HepG2 (cell line): ENCODE data around the gene APBB1. TPM values are rescaled to one million over a fixed set of nuclear protein-coding genes. Genes with fewer than 3 reads are reported as not detected.

ENCODE experiments used
- ATF6 ChIP-seq: sonication (generic); formaldehyde crosslinking; conservative IDR thresholded peaks from 2 replicates; pipeline ENCODE4 v1.4.0; 2020; ENCODE audit warnings: missing genetic modification reagents
- CEBPG ChIP-seq: IDR thresholded peaks from 2 replicates; pipeline ENCODE4 v1.6.1; 2016
- FOXO4 ChIP-seq: sonication (generic); formaldehyde crosslinking; conservative IDR thresholded peaks from 2 replicates; pipeline ENCODE4 v1.8.1; 2023; ENCODE audit warnings: missing genetic modification reagents
- GABPA ChIP-seq, 2 experiments: IDR thresholded peaks; 2 replicates each; pipeline ENCODE4 v1.6.1; 2011 to 2016; ENCODE audit warnings: low read depth in 2 of 2, low read length in 1 of 2, missing biosample characterization in 1 of 2, missing genetic modification characterization in 1 of 2
- HNRNPH1 ChIP-seq: fragments of 200-400 bp; formaldehyde crosslinking; optimal IDR thresholded peaks from 2 replicates; pipeline ENCODE3; 2017; ENCODE audit warnings: mild to moderate bottlenecking, low read depth, low read length
- HOXA5 ChIP-seq: sonication (generic); formaldehyde crosslinking; IDR thresholded peaks from 2 replicates; pipeline ENCODE4 v1.4.0; 2020; ENCODE audit warnings: missing genetic modification reagents
- MTA3 ChIP-seq: sonication (generic); formaldehyde crosslinking; IDR thresholded peaks from 2 replicates; pipeline ENCODE4 v1.4.0; 2020; ENCODE audit warnings: missing genetic modification reagents
- NCOA2 ChIP-seq: sonication (generic); formaldehyde crosslinking; IDR thresholded peaks from 2 replicates; pipeline ENCODE4 v1.8.0; 2022; ENCODE audit warnings: inconsistent platforms
- PAF1 ChIP-seq: IDR thresholded peaks from 2 replicates; pipeline ENCODE4 v1.6.1; 2016; ENCODE audit warnings: missing genetic modification reagents, missing compliant biosample characterization
- ZNF367 ChIP-seq: sonication (generic); formaldehyde crosslinking; IDR thresholded peaks from 2 replicates; pipeline ENCODE4 v1.4.0; 2020; ENCODE audit warnings: missing genetic modification reagents, borderline replicate concordance
- ZNF660 ChIP-seq: sonication (generic); formaldehyde crosslinking; IDR thresholded peaks from 2 replicates; pipeline ENCODE4 v1.5.1; 2020; ENCODE audit warnings: mild to moderate bottlenecking, low read depth, missing genetic modification reagents, borderline replicate concordance
- ZNF747 ChIP-seq: sonication (generic); formaldehyde crosslinking; IDR thresholded peaks from 2 replicates; pipeline ENCODE4 v1.8.1; 2023; ENCODE audit warnings: missing genetic modification reagents, mild to moderate bottlenecking, borderline replicate concordance
- polyA plus RNA-seq, 8 experiments: library from polyadenylated mRNA; depleted of rRNA in 3 of 8; stranded (reverse) in 7 of 8; unstranded in 1 of 8; fragments of >200 nt; fragmentation: Illumina TruSeq in 4 of 8; extraction: Trizol in 4 of 8; gene quantifications; 2 replicates each; pipeline versions ENCODE4 v1.2.1 to v1.2.3, GENCODE V29; 2011 to 2016; ENCODE audit warnings: low read depth in 4 of 8, missing spikeins in 1 of 8, mixed read lengths in 1 of 8; ENCODE audit not compliant: insufficient read depth in 1 of 8
- total RNA-seq, 5 experiments: library from RNA; depleted of rRNA; stranded (reverse); fragments of >200 nt; fragmentation: Illumina TruSeq; extraction: Trizol; gene quantifications; 2 replicates each; pipeline ENCODE4 v1.2.3, GENCODE V29; 2016; ENCODE audit warnings: low read depth in 1 of 5
- TF ChIP-seq, protein P1 (sequence below): sonication (generic); formaldehyde crosslinking; IDR thresholded peaks from 2 replicates; pipeline ENCODE4 v1.4.0; 2020; ENCODE audit warnings: mild to moderate bottlenecking, missing genetic modification reagents
- TF ChIP-seq, protein P2 (sequence below): sonication (generic); formaldehyde crosslinking; IDR thresholded peaks from 2 replicates; pipeline ENCODE4 v1.4.0; 2020; ENCODE audit warnings: missing genetic modification reagents
- TF ChIP-seq, protein P3 (sequence below): sonication (generic); formaldehyde crosslinking; conservative IDR thresholded peaks from 2 replicates; pipeline ENCODE4 v1.5.0; 2020; ENCODE audit warnings: missing genetic modification reagents

The APBB1 gene
- total and polyA plus RNA-seq, 2 of the 13 experiments (the other 11 are each of a cell fraction or from before 2014, with no cell fraction given): 1.7 to 3.5 TPM

DNA sequence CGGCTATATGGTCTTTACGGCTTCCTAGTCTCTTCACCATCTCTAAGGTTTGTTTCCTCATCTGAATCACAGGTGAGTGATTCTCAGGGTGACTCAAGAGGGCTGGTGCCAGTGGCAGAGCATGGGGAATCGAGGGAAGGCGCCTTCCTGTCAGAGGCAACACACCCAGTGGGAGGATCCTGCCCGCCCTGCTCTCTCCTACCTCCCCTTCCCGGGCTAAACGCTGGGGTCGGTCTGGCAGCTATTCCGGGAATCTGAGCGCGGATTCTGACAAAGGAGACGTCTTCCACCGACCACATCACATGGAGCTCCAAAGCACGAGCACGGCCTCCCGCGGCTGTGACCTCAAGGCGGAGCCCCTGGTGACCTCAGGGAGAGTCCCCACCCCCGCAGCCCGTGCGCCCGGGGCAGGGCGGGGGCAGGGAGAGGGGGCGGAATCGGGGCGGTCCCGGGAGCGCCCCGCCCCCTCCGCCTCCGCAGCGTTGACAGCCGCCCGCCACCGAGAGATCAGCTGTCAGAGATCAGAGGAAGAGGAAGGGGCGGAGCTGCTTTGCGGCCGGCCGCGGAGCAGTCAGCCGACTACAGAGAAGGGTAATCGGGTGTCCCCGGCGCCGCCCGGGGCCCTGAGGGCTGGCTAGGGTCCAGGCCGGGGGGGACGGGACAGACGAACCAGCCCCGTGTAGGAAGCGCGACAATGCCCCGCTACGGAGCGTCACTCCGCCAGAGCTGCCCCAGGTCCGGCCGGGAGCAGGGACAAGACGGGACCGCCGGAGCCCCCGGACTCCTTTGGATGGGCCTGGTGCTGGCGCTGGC is 28.8 kb downstream of the APBB1 start, which contains the start of gene SMPD1 (continued):
- no peak for TF ChIP-seq ATF6
- TF ChIP-seq HNRNPH1: no peak
- no peak for TF ChIP-seq ZNF367
- TF ChIP-seq, protein P1, sequence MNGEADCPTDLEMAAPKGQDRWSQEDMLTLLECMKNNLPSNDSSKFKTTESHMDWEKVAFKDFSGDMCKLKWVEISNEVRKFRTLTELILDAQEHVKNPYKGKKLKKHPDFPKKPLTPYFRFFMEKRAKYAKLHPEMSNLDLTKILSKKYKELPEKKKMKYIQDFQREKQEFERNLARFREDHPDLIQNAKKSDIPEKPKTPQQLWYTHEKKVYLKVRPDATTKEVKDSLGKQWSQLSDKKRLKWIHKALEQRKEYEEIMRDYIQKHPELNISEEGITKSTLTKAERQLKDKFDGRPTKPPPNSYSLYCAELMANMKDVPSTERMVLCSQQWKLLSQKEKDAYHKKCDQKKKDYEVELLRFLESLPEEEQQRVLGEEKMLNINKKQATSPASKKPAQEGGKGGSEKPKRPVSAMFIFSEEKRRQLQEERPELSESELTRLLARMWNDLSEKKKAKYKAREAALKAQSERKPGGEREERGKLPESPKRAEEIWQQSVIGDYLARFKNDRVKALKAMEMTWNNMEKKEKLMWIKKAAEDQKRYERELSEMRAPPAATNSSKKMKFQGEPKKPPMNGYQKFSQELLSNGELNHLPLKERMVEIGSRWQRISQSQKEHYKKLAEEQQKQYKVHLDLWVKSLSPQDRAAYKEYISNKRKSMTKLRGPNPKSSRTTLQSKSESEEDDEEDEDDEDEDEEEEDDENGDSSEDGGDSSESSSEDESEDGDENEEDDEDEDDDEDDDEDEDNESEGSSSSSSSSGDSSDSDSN (CRISPR knock-in tag): peak; percentile 74; the same call in 1 of the 2 replicates
- TF ChIP-seq, protein P2, sequence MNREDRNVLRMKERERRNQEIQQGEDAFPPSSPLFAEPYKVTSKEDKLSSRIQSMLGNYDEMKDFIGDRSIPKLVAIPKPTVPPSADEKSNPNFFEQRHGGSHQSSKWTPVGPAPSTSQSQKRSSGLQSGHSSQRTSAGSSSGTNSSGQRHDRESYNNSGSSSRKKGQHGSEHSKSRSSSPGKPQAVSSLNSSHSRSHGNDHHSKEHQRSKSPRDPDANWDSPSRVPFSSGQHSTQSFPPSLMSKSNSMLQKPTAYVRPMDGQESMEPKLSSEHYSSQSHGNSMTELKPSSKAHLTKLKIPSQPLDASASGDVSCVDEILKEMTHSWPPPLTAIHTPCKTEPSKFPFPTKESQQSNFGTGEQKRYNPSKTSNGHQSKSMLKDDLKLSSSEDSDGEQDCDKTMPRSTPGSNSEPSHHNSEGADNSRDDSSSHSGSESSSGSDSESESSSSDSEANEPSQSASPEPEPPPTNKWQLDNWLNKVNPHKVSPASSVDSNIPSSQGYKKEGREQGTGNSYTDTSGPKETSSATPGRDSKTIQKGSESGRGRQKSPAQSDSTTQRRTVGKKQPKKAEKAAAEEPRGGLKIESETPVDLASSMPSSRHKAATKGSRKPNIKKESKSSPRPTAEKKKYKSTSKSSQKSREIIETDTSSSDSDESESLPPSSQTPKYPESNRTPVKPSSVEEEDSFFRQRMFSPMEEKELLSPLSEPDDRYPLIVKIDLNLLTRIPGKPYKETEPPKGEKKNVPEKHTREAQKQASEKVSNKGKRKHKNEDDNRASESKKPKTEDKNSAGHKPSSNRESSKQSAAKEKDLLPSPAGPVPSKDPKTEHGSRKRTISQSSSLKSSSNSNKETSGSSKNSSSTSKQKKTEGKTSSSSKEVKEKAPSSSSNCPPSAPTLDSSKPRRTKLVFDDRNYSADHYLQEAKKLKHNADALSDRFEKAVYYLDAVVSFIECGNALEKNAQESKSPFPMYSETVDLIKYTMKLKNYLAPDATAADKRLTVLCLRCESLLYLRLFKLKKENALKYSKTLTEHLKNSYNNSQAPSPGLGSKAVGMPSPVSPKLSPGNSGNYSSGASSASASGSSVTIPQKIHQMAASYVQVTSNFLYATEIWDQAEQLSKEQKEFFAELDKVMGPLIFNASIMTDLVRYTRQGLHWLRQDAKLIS (CRISPR knock-in tag): no peak
- no peak for TF ChIP-seq PAF1 (CRISPR knock-in tag)
- no peak for TF ChIP-seq FOXO4 (CRISPR knock-in tag)
- TF ChIP-seq HOXA5 (CRISPR knock-in tag): no peak; the same call in 1 of the 2 replicates
- TF ChIP-seq GABPA (IDR thresholded peaks at IDR 0.05; ENCODE audit: low read depth, low read length): peak; percentile 60
- TF ChIP-seq GABPA (CRISPR knock-in tag; IDR thresholded peaks at IDR 0.05; ENCODE audit: low read depth): peak; percentile 81
- TF ChIP-seq MTA3: no peak
- no peak for TF ChIP-seq CEBPG (CRISPR knock-in tag)
- peak; percentile 25; the same call in 1 of the 2 replicates for TF ChIP-seq NCOA2 (CRISPR knock-in tag)
- TF ChIP-seq ZNF747: no peak; the same call in 1 of the 2 replicates
- TF ChIP-seq, protein P3, sequence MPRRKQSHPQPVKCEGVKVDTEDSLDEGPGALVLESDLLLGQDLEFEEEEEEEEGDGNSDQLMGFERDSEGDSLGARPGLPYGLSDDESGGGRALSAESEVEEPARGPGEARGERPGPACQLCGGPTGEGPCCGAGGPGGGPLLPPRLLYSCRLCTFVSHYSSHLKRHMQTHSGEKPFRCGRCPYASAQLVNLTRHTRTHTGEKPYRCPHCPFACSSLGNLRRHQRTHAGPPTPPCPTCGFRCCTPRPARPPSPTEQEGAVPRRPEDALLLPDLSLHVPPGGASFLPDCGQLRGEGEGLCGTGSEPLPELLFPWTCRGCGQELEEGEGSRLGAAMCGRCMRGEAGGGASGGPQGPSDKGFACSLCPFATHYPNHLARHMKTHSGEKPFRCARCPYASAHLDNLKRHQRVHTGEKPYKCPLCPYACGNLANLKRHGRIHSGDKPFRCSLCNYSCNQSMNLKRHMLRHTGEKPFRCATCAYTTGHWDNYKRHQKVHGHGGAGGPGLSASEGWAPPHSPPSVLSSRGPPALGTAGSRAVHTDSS (CRISPR knock-in tag): no peak
- TF ChIP-seq ZNF660 (CRISPR knock-in tag): no peak
